ENCODE data around the gene ALDH1L2.

Gene ALDH1L2

DNA sequence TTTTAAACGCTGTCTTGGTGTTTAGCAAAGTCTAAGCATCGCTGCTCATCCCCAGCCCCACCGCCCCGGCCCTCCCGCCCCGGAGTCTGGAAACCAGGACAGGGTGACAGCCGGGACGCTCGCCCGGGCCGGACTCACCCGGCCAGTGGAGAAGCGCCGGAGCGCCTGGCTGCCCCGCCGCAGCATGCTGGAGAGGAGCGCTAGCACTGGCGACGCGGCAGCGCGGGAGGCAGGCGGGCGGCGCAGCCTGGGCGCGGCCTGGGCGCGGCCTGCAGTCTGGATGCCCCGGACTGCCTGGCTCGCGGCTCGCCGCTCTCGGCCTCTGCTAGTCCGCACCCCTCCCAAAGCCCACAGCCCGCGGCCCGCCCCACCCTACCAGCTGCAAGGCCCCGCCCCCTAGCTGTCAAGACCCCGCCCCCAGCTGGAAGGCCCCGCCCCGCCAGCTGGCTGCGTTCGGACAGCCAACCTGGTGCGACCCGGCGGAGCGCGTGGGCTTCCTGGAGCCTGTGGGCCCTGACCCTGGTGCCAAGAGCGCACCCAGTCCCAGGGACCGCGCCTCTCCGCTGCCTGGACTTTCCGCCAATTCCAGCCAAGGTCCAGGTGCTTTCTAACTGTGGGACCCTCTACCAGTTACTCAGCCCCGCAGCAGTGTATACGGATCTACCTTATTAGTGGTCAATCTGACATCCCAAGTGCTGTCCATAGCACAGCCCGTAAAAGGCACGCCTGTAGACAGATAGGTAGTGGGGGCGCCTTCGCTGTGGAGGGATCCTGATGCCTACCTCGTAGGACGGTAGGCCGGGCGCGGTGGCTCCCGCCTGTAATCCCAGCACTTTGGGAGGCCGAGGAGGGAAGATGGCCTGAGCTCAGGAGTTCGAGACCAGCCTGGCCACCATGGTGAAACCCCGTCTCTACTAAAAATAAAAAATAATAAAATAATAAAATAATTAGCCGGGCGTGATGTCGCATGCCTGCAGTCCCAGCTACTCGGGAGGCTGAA is at the start of gene ALDH1L2:
ALDH1L2 (minus strand) TSS at position 208 of the 1,000 bp plus-strand sequence; CDS start at position 186, 22 bp downstream.
- Mint-ChIP-seq H3K27ac (no peak within 1 kb of the TSS), H3K9me3 (peaks cover 3% of the 10 kb centered on the region), H3K4me3 (peak within 1 kb of the TSS; percentile 60), H3K4me1 (peaks cover 7% of the 10 kb centered on the region), H3K36me3 (no peaks in the 10 kb centered on the region)
- peak; percentile 97 for ATAC-seq
- DNase-seq (ENCODE audit: low spot score in 2 of 2), result peak; percentile 51 to 73

- H3K36me3 Mint-ChIP-seq, result peaks cover 99% of the 10 kb centered on the region
- H3K4me3 Mint-ChIP-seq, result no peak overlapping the region
- no peak overlapping the region for H3K27ac Mint-ChIP-seq
- DNase-seq (ENCODE audit: low spot score in 2 of 2) (no peak), ATAC-seq (no peak)
- no peaks in the 10 kb centered on the region for H3K9me3 Mint-ChIP-seq
- H3K4me1 Mint-ChIP-seq, result peaks cover 7% of the 10 kb centered on the region
Measured at GRCh38 chr12:105120551-105120950, 36.3 kb upstream of the ALDH1L2 start.

DNA sequence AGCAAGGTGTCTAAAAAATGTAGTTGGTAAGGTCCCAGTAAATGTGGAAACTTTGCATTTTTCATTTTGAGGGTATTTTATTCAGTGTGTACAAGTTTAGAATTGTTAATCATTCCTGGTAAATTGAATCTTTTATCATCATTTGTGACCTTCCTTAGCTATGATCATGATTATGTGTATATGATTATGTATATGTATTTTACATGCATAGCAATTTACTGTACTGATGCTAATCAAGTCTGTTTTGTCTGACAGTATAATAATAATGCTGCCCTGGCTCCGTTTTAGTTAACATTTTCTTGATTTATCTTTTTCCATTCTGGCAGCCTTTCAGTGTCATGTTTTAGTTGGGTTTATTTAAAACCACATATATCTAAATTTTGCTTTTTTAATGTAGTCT is 32.7 kb upstream of the ALDH1L2 start:
- Mint-ChIP-seq H3K27ac (no peak overlapping the region), H3K36me3 (peaks cover 100% of the 10 kb centered on the region)
- no peak for ATAC-seq

DNA sequence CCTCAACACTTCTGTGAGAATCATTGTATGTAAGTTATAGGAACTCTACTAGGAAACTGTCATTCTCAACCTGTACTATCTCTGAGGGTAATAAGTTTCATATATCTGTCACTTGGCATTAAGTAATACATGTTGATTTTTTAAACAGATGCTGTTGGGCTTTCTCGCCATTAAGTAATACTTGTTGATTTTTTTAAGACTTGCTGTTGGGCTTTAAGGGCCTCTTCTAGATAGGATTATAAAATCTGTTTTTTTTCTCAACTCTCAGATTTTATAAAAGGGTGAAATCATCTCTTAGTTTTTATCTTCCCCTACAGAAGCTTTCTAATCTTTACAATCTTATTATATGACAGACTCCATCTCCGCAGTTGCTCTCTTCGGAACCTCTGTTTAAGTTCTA is 28.8 kb upstream of the ALDH1L2 start:
- Mint-ChIP-seq H3K36me3 (peaks cover 72% of the 10 kb centered on the region), H3K27ac (no peak overlapping the region)
- ATAC-seq, result no peak

More for the DNA sequence above, 32.7 kb upstream of the ALDH1L2 start:
- H3K9me3 Mint-ChIP-seq, result no peaks in the 10 kb centered on the region
- peaks cover 8% of the 10 kb centered on the region for H3K4me1 Mint-ChIP-seq
- no peak overlapping the region for H3K4me3 Mint-ChIP-seq
- no peak for DNase-seq (ENCODE audit: low spot score in 2 of 2)

GRCh38 chr12:105110851-105111250 is 26.6 kb upstream of the ALDH1L2 start:
- DNase-seq (ENCODE audit: low spot score in 2 of 2) (no peak), ATAC-seq (no peak)
- no peak overlapping the region for H3K4me3 Mint-ChIP-seq
- peaks cover 32% of the 10 kb centered on the region for H3K4me1 Mint-ChIP-seq
- no peak overlapping the region for H3K27ac Mint-ChIP-seq
- H3K9me3 Mint-ChIP-seq, result no peaks in the 10 kb centered on the region
- H3K36me3 Mint-ChIP-seq, result peaks cover 49% of the 10 kb centered on the region

More for the DNA sequence above, 28.8 kb upstream of the ALDH1L2 start:
- H3K9me3 Mint-ChIP-seq, result no peaks in the 10 kb centered on the region
- peaks cover 25% of the 10 kb centered on the region for H3K4me1 Mint-ChIP-seq
- DNase-seq (ENCODE audit: low spot score in 2 of 2), result no peak
- H3K4me3 Mint-ChIP-seq, result no peak overlapping the region

- no peak for ATAC-seq
- Mint-ChIP-seq H3K4me1 (peaks cover 32% of the 10 kb centered on the region), H3K36me3 (peaks cover 37% of the 10 kb centered on the region), H3K4me3 (peak overlapping the region; percentile 91), H3K27ac (peak overlapping the region; percentile 92), H3K9me3 (peaks cover 2% of the 10 kb centered on the region)
- DNase-seq (ENCODE audit: low spot score in 2 of 2), result no peak
Measured at GRCh38 chr12:105109465-105110212, 25.4 kb upstream of the ALDH1L2 start.

- Mint-ChIP-seq H3K36me3 (peaks cover 18% of the 10 kb centered on the region), H3K4me3 (peak within 1 kb of the TSS; percentile 91), H3K9me3 (peaks cover 2% of the 10 kb centered on the region), H3K27ac (peak within 1 kb of the TSS; percentile 92), H3K4me1 (peaks cover 31% of the 10 kb centered on the region)
- peak; percentile 98 for ATAC-seq
- DNase-seq (ENCODE audit: low spot score in 2 of 2), result peak; percentile 94 to 96
Measured at GRCh38 chr12:105107494-105108371, 23.5 kb upstream of the ALDH1L2 start, which contains the start of gene WASHC4. Gene WASHC4 (plus strand): TSS chr12:105107731. CDS start chr12:105107801, 70 bp downstream.

- H3K9me3 Mint-ChIP-seq, result peaks cover 2% of the 10 kb centered on the region
- peaks cover 25% of the 10 kb centered on the region for H3K4me1 Mint-ChIP-seq
- peaks cover 12% of the 10 kb centered on the region for H3K36me3 Mint-ChIP-seq
- ATAC-seq, result peak; percentile 2
- peak overlapping the region; percentile 91 for H3K4me3 Mint-ChIP-seq
- H3K27ac Mint-ChIP-seq, result peak overlapping the region; percentile 92
- DNase-seq (ENCODE audit: low spot score in 2 of 2), result no peak
Measured at GRCh38 chr12:105107171-105107493, 22.9 kb upstream of the ALDH1L2 start.

- ATAC-seq (no peak), DNase-seq (ENCODE audit: low spot score in 2 of 2) (no peak)
- Mint-ChIP-seq H3K4me3 (peak overlapping the region; percentile 91), H3K9me3 (peaks cover 2% of the 10 kb centered on the region), H3K36me3 (peaks cover 7% of the 10 kb centered on the region), H3K4me1 (peaks cover 20% of the 10 kb centered on the region), H3K27ac (peak overlapping the region; percentile 92)
Measured at GRCh38 chr12:105106621-105107020, 22.4 kb upstream of the ALDH1L2 start.

GRCh38 chr12:105104762-105105161 is 20.5 kb upstream of the ALDH1L2 start:
- Mint-ChIP-seq H3K36me3 (peaks cover 2% of the 10 kb centered on the region), H3K27ac (no peak overlapping the region), H3K9me3 (peaks cover 2% of the 10 kb centered on the region), H3K4me1 (peaks cover 16% of the 10 kb centered on the region), H3K4me3 (no peak overlapping the region)
- ATAC-seq, result no peak
- DNase-seq (ENCODE audit: low spot score in 2 of 2), result no peak

DNA sequence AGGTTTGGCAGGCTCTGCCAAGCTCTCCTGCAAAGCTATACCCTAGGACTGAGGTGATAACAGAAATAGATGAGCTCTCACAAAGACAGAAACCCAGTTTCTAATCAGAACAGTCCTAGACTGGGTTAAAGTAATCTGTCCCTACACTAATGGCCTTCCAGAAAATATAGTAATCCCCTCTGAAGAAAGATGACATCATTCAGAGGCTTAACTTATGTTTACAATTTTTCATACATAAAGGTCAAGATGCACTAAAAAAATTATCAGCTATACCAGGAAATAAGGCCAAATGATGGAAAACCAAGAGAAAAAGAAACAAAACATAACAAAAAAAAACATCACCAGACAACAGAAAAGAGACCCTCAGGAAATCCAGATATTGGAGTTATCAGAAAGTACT is 18.4 kb upstream of the ALDH1L2 start:
- no peak for ATAC-seq
- no peaks in the 10 kb centered on the region for H3K36me3 Mint-ChIP-seq

DNA sequence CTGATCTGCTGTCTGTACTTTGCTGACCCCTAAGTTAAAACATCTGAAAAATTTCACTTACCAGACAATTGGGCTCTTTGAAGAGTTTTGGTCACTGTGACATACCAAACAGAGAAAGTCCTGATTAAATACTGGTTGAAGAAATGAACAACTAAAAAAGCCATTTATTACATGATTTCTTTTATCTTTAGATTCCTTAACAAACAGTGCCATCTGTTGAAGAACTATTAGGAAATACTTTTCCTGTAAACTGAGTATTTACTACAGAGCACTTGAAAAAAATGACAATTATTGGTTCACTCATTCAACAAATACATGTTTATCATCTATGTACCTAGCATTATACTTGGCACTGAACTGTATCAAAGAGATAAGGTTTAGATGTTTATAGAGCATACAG is 16.7 kb upstream of the ALDH1L2 start:
- Mint-ChIP-seq H3K9me3 (peaks cover 9% of the 10 kb centered on the region), H3K4me3 (no peak overlapping the region), H3K36me3 (no peaks in the 10 kb centered on the region), H3K27ac (no peak overlapping the region), H3K4me1 (no peaks in the 10 kb centered on the region)
- ATAC-seq (no peak), DNase-seq (ENCODE audit: low spot score in 2 of 2) (no peak)

More for the DNA sequence above, 18.4 kb upstream of the ALDH1L2 start:
- H3K27ac Mint-ChIP-seq, result no peak overlapping the region
- peaks cover 6% of the 10 kb centered on the region for H3K4me1 Mint-ChIP-seq
- no peak for DNase-seq (ENCODE audit: low spot score in 2 of 2)
- H3K9me3 Mint-ChIP-seq, result peaks cover 5% of the 10 kb centered on the region
- no peak overlapping the region for H3K4me3 Mint-ChIP-seq

- no peaks in the 10 kb centered on the region for H3K36me3 Mint-ChIP-seq
Measured at GRCh38 chr12:105100207-105100985, 16.1 kb upstream of the ALDH1L2 start.

DNA sequence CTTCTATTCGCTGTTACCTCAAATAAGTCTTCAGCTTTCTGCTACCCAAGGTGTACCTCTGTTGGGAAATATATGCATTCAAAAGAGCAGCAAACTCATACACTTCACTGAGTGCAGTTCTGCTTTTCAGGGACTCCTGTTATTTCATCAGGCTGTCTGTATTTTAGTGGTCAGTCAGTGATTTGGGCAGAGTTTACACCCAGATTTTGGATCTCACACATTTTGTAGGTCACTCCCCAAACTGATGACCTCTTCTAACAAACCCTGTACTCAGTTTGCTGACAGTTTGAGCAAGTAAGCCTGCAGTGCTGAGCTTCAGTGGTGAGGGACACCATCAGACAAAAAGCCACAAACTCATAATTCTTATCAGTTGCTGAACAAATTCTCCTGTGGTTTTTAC is 15.1 kb upstream of the ALDH1L2 start:
- no peak for ATAC-seq
- Mint-ChIP-seq H3K4me1 (no peaks in the 10 kb centered on the region), H3K36me3 (no peaks in the 10 kb centered on the region)

More at GRCh38 chr12:105100207-105100985, 16.1 kb upstream of the ALDH1L2 start:
- no peak for ATAC-seq
- DNase-seq (ENCODE audit: low spot score in 2 of 2), result no peak
- H3K4me3 Mint-ChIP-seq, result no peak overlapping the region
- H3K9me3 Mint-ChIP-seq, result peaks cover 12% of the 10 kb centered on the region
- no peak overlapping the region for H3K27ac Mint-ChIP-seq
- H3K4me1 Mint-ChIP-seq, result no peaks in the 10 kb centered on the region

More for the DNA sequence above, 15.1 kb upstream of the ALDH1L2 start:
- DNase-seq (ENCODE audit: low spot score in 2 of 2), result no peak
- H3K4me3 Mint-ChIP-seq, result no peak overlapping the region
- no peak overlapping the region for H3K27ac Mint-ChIP-seq
- H3K9me3 Mint-ChIP-seq, result peaks cover 12% of the 10 kb centered on the region
